HepG2 (cell line): ENCODE data around the gene NOMO2.
"Not testable (repeated sequence)": the region's sequence is repeated elsewhere in the genome, so short reads cannot be mapped to it uniquely, and the experiment has no call there.

Experiments used
- FOXO4 ChIP-seq: sonication (generic); formaldehyde crosslinking; conservative IDR thresholded peaks from 2 replicates; pipeline ENCODE4 v1.8.1; 2023; ENCODE audit warnings: missing genetic modification reagents
- HNF1A ChIP-seq, 2 experiments: sonication (generic) in 1 of 2; formaldehyde crosslinking in 1 of 2; IDR thresholded peaks; 2 replicates each; pipeline versions ENCODE4 v1.4.0 to v1.6.1; 2016 to 2020; ENCODE audit warnings: borderline replicate concordance in 1 of 2, low read depth in 1 of 2, mild to moderate bottlenecking in 1 of 2, missing genetic modification reagents in 1 of 2
- MAFG ChIP-seq: sonication (generic); formaldehyde crosslinking; IDR thresholded peaks from 2 replicates; pipeline ENCODE4 v1.5.1; 2020; ENCODE audit warnings: mild to moderate bottlenecking, missing genetic modification reagents
- MIER3 ChIP-seq: IDR thresholded peaks from 2 replicates; pipeline ENCODE4 v1.6.1; 2016; ENCODE audit warnings: missing compliant biosample characterization, borderline replicate concordance
- MTA3 ChIP-seq: sonication (generic); formaldehyde crosslinking; IDR thresholded peaks from 2 replicates; pipeline ENCODE4 v1.4.0; 2020; ENCODE audit warnings: missing genetic modification reagents
- MTERF4 ChIP-seq: sonication (generic); formaldehyde crosslinking; IDR thresholded peaks from 2 replicates; pipeline ENCODE4 v1.8.0; 2023; ENCODE audit warnings: mild to moderate bottlenecking, missing genetic modification reagents
- MXI1 ChIP-seq: IDR thresholded peaks from 3 replicates; pipeline ENCODE4 v1.6.1; 2012; ENCODE audit warnings: low read depth, low read length, inconsistent platforms, borderline replicate concordance
- NR2F1 ChIP-seq, 2 experiments: fragments of 450-650 bp in 1 of 2; formaldehyde crosslinking in 1 of 2; IDR thresholded peaks; 2 replicates each; pipeline versions ENCODE4 v1.5.0 to v1.6.1; 2016 to 2020; ENCODE audit warnings: mild to moderate bottlenecking in 1 of 2, missing compliant biosample characterization in 1 of 2, missing genetic modification reagents in 1 of 2, moderate library complexity in 1 of 2
- PBX3 ChIP-seq: sonication (generic); formaldehyde crosslinking; IDR thresholded peaks from 2 replicates; pipeline ENCODE4 v1.8.1; 2023; ENCODE audit warnings: missing genetic modification reagents, inconsistent platforms, borderline replicate concordance
- RFX5 ChIP-seq: IDR thresholded peaks from 2 replicates; pipeline ENCODE4 v1.6.1; 2011; ENCODE audit warnings: low read depth, low read length, improper control_type of control experiment
- YEATS2 ChIP-seq: sonication (generic); formaldehyde crosslinking; IDR thresholded peaks from 2 replicates; pipeline ENCODE4 v1.4.0; 2020; ENCODE audit warnings: missing genetic modification reagents, borderline replicate concordance

GRCh38 chr16:18386517-18386916 is 175.4 kb downstream of the NOMO2 start:
- not testable (repeated sequence) for TF ChIP-seq MXI1; PBX3 (CRISPR knock-in tag); FOXO4 (CRISPR knock-in tag); MIER3 (CRISPR knock-in tag); YEATS2 (CRISPR knock-in tag); MTA3 (CRISPR knock-in tag); RFX5; MTERF4 (CRISPR knock-in tag); HNF1A (IDR thresholded peaks at IDR 0.05; ENCODE audit: low read depth); HNF1A (CRISPR knock-in tag; IDR thresholded peaks at IDR 0.05; ENCODE audit: borderline replicate concordance); NR2F1 (CRISPR knock-in tag; IDR thresholded peaks at IDR 0.05); MAFG (CRISPR knock-in tag)
